GM18909 (cell line): Measurements from ENCODE around the gene FLNC.

ENCODE experiments used
- ATAC-seq: cut with Tn5 transposase; IDR thresholded peaks from one replicate; pipeline ENCODE4 v1.9.1; 2021; ENCODE audit warnings: mild to moderate bottlenecking; ENCODE audit not compliant: unreplicated experiment, poor library complexity

Gene FLNC

DNA sequence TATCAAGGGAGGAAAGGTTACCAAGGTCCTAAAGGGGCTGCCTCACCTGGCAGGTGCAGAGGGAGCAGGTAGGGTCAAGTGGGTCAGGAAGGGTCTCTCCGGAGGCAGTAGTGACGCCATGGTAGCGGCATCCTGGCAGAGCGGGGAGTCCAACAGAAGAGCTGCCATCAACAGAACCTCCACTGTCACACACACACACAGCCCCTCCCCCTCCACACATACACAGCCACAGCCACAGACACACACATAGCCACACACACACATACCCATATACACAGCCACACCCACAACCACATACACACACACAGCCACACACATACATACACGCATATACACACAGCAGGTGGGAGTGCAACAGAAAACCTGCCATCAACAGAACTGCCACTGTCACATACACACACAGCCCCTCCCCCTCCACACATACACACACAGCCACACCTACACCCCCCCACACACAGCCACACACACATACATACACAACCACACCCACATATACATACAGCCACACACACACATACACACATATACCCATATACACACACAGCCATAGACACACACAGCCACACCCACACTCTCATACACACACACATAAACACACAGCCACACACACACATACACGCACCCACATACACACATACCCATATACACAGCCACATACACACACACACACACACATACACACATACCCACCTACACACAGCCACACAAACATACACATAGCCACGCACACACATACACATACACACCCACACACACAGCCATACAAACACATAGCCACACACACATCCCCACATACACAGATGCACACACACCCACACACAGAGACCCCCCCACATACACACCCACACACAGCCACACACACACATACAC lies 57.2 kb downstream of the FLNC start:
- ATAC-seq = no peak

DNA sequence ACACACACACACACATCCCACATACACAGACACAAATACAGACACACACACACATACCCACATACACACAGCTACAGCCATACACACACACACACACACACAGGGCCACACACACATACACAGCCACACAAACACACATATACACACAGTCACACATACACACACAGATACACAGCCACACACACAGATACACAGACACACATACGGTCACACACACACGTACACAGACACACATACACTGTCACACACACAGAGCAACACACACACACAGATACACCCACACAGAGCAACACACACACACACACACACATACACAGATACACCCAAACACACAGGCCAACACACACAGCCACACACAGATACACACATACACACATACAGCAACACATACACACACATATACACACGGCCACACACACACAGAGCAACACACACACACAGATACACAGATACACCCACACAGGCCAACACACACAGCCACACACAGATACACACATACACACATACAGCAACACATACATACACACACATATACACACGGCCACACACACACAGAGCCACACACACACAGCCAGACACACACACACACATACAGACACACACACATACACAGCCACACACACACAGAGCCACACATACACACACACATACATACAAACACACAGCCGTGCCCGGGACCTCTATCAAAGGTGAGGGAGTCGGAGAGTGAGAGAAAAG lies 58.0 kb downstream of the FLNC start:
- no peak for ATAC-seq

DNA sequence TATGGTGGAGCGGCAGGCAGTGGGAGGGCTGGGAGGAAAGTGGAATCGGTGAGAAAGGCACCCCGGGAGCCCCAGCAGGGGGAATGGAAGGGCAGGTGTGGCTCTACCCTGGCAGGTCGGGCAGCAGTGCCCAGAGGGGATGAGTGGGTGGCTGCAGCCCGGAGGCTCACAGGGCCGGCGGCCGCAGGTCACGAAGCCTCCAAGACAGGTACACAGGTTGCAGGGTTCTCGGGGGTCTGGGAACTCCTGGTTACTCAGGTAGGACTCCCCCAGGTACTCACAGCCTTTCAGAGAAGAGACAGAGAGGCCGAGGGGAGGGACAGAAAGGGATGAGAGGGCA lies 58.5 kb downstream of the FLNC start:
- ATAC-seq = no peak

DNA sequence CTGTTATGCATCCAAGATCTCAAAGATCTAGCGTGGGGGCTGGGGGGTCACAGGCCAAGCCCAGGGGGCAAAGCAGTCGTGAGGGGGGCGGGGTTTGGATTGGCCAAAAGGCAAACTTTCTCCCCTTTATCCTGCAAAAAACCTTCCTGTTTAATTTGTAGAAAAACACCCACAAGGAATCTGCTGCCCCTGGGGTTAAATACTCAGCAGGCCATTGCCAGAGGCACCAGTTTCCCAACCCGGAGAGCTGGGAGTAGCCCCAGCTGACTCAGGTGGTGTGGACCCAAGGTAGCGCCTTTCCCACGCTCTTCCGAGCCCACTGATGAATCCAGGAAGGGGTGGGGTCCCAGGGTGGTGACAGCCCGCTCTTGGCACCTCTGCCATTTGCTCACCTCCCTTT lies 58.9 kb downstream of the FLNC start:
- ATAC-seq = no peak

DNA sequence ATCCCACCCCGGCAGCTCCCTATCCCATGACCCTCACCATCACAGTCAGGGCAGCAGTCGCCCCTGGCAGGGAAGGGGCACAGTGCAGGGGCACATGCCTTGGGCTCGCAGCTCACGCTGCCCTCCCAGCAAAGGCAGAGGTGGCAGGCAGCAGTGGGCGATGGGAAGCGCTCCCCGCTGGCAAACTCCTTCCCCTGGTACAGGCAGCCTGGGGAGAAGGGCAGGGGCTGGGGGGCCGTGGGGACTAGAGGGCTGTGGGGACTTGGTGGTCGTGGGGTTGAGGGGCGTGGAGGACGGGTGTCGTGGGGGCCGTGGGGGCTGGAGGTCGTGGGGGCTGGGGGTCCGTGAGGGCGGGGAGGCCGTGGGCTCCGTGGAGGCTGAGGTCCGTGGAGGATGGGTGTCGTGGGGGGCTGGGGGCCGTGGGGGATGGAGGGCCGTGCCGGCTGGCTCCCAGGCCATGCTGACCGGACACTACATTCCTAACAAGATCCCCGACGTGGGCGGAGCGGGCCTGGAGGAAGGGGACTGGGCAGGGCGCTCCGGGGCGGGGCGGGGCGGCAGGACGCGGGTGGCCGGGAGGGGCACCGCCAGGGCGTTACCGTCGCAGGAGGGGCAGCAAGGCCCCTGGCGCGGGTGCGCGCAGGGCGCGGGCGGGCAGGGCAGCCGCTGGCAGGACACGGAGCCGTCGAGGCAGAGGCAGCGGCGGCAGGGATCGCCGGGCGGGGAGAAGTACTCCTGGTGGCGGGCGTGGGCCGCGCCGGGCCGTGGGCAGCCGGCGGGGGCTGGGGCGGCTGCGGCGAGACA lies 60.3 kb downstream of the FLNC start:
- no peak for ATAC-seq

DNA sequence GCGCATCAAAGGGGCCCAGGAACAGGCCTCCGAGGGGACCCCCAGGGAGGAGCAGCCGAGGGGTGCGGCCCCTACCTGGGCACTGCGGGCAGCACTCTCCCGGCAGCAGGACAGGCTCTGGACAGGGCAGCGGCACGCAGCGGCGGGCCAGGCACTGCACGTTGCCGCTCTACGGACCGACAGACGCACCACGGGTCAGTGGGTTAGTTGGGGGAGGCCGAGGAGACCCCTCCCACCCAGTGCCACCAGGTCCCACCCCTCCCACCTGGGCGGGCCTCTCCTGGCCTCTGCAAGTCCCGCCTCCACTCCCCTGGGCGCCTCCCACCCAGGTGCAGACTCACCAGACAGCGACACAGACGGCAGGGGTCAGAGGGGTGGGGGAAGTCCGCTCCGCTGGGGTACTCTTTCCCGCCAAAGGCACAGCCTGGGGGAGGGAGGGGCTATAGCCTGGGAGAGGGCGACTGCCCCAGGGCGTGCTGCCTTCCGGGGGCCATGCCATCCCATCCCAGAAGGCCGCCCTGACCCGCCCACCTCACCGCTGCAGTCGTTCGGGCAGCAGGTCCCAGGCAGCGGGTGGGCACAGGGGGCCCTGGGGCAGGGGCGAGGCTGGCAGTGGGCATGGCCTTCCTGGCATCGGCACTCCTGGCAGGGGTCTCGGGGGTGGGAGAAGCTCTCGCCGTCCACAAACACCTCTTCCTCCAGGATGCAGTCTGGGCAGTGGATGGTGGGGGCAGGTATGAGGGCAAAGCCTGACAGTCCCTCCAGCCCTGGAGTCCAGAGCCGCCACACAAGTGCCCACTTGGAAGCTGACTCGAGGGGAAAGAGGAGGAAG lies 61.1 kb downstream of the FLNC start:
- no peak for ATAC-seq

DNA sequence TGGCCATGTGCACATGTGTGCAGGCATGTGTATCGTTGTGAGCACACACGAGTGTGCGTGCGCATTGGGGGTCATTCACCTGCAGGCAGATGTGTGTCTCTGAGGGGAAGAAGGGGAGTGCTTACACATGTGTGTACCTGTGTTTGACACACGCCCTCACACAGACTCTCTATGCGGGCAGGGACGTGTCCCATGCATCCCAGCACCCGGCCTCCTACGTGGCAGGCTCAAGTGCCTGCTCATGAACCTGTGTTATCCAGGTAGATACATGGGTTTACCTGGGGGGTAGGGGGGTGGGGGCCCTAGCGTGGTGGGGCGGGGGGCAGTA lies 61.7 kb downstream of the FLNC start:
- no peak for ATAC-seq

DNA sequence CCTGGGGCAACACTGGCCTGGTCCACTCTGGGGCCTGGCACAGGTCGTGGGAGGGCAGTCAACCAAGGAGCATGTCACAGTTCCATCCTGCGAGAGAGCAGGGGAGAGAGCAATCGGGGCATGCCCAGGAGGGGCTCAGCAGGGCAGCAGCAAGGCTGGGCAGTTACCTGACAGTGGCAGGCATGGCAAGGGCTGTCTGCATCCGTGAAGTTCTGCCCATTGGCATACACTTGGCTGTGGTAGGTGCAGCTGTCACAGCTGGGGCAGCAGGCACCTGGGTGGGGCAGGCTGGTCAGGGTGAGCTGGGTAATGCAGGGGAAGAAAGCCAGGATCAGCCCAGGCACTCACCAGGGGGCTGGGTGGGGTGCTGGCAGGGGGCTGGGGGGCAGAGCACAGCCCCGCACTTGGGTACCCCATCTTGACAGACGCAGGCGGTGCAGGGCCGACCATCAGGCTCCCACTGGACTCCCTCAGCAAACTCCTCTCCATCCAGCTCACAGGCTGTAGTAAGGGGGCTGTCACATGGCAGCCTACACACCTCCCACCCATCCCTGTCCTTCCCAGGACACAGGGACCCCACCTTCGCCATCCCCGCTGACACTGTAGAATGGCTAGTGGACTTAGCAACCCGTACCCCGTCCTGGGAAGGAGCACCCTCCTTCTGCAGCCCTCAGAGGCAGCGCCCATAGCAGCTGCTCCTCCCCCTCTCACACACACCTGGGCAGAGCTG lies 62.5 kb downstream of the FLNC start:
- no peak for ATAC-seq

DNA sequence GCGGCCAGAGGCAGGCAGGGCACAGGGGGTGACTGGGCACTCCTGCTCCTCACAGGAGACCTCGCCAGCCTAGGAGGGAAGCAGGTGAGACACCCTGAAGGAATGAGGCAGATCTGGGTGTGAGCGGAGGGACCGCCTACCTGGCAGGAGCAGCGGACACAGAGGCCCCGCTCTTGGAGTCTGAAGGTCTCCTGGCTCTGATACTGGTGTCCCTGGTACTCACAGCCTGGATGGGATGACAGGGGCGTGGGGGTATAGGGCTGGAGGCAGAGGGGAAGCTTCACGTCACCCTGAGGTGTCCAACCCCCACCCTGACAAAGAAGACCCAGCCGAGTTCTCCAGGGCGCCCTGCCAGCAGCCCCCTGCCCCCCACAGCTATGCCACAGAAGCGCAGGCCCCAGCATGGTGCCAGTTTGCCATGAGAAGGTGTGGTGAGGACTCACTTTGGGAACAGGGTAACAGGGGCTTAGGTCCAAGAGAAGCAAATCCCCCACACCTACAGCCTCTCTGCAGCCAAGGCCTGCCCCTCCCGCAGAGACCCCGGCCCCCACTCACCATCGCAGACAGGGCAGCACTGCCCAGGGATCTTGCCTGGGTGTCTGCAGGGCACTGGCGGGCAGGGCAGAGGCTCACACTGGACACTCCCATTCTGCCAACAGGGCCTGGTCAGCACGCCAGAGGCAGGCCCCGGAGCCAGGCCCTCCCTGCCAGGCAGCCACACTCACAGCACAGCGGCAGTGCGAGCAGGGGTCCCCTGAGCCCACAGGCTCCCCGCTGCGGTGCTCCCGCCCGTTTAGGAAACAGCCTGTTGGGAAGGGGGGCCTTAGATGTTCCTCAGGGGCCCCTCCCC lies 63.3 kb downstream of the FLNC start:
- ATAC-seq = no peak

DNA sequence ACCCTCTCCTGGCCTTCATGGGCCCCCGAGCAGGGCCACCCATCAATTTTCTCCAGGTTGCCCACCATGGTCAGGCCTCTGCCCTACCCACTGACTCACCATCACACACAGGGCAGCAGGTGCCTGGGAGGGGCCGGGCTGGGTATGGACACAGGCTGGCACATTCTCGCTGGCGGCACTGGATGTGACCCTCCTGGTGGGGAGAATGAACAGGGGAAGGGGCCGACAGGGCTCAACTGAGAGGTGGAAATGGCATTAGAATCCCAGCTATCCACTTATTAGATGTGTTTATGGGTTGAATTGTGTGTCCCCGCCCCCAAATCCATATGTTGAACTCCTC lies 63.9 kb downstream of the FLNC start:
- no peak for ATAC-seq

DNA sequence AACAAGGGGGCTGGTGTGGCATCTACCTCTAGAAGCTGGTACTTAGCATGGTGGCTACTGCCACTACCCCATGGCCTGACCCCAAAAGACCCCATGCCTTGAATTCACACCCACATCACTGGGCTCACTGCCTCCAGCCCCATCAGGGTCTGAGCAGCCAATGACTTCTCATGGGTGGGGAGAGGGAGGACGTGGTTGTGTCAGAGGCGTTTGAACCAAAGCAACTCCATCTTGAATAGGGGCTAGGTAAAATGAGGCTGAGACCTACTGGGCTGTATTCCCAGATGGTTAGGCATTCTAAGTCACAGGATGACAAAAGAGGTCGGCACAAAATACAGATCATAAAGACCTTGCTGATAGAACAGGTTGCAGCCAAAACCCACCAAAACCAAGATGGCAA lies 65.1 kb downstream of the FLNC start:
- ATAC-seq = no peak

DNA sequence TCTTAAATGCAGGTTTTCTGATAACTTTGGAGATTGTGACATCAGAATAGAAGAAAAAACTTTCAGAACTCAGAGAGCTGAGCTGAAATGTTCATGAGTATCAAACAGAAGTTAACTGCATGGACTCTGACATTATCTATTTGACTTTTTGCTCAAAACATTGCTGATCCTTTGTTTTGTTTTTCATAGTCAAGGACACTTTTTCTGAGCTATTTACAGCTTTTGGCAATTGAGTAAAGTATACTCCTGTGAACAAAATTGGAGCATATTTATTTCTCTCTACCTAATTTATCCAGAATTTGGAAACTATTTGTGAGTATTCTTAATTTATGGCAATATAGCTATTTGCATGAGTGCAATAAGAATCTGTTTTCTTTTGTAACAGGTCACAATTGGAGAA lies 69.2 kb downstream of the FLNC start:
- no peak for ATAC-seq

DNA sequence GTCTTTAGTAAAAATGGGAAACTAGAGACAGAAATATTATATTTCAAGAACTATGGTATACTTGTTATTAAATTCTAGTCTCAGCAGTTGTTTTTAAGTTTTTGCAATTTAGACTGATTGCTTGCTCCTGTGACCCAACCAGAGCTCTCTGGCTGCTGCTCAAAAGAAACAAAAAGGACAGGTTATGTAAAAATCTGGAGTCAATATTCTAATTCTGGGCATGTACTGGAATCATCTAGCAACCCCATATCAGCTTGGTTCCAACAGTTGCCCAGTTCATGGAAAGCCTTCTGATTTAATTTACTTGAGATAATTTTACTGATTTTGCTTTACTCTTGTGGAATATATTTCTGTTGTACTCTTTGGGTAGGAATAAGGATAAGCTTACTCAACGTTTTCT lies 70.0 kb downstream of the FLNC start:
- no peak for ATAC-seq

DNA sequence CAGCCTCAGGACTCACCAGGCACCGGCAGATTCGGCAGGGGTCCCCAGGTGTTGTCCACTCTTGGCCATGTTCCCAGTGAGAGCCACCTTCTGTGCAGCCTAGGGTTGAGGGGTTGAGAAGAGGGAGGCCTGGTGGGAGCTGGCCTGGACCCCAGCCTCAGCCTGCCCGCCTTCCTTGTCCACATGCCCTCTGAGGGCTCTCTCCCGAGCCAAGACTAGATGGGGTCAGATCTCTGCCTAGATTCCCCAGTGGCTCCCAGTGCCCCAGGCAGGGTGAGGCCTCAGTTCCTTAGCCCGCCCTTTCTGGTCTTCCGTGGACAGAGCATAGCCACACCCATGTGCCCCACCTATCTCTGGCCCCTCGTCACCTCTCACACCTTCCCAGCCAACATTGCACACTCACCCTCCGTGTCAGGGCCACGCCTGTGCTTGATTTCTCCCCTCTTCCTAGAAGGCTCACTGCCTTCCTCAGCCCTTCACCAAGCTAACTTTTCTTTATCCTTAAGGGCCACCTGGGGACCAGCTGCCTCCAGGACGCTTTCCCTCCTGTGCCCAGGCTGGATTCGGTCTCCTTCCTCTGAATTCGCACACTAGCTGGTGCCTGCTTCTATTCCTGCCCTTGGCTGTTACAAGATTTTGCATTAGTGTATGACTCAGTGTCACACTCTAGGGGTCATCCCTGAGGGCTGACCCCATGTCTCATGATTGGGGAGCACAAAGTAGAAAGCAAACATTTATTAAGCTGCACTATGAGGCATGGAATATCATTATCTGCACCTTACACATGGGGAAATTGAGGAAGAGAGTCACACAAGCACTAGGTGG lies 72.8 kb downstream of the FLNC start:
- ATAC-seq = no peak

DNA sequence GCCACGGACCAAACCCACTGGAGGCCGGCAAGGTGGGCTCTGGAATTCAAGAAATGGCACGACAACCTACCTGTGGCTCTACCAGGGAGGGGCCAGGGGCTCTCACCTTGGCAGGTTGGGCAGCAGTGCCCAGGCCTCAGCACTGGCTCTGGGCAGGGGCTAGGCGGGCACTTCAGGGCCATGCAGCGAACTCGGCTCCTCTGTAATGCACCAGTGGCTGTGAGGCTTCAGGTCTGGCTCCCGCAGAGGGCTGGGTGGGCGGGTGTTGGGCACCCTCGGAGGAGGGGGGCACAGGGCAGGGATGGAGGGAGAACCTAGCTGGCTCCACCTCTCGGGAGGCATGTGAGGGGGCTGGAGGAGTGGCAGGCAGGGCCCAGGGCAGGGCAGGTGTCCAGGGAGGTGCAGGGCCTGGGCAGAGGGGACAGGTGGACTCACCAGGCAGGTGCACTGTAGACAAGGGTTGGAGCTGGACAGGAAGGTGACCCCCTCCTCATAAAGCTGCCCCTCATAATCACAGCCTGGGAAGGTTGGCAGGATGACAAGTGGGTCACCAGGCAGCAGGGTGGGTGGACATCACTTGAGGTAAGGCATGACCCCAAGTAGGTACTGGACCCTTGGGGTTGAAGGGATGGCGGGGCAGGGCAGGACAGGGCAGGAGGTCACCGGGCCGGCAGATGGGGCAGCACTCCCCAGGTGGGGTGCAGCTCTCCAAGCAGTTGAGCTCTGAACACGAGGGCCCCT lies 73.6 kb downstream of the FLNC start:
- ATAC-seq = no peak

DNA sequence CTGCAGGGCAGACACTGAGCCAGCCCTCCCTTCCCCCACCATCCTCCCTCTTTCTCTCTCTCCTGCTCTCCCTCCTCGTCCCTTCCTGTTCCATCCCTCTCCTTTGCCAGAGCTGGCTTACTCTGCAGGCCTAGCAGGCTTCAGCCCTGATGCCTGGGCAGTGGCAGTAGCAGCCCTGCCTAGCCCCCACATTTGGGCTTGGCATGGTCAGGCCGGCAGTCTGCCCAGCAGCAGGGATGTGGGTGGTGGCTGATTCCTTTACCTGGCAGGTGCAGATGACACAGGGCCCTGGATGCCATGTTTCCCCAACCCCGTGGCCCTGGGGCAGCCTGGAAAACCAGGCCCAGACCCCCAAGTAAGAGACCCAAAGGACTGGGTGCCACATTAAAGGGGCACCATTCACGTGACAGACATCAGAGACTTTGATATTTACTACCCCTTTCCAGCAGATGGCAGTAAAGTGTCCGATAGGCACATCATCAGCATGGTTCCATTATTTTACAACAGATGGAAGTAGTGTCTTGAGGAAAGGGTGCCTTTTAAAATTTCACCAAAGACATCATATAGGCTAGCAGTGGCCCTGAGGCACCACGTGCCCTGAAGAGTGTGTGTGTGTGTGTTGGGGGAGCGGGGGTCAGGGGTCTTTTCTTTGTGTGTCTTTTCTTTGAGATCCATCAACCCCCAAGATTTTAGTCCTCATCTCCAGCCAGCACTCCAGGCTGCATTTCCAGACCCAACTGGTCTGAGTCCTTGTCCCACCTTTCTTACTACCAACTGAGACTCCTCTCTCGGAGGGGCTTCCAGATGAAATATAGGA lies 74.4 kb downstream of the FLNC start:
- ATAC-seq = no peak
